ENCODE data around the gene TEAD2.
A peak's percentile ranks its signal among the peaks of the same experiment; 100 is the strongest.
"Not testable (repeated sequence)": the region's sequence is repeated elsewhere in the genome, so short reads cannot be mapped to it uniquely, and the experiment has no call there.

Gene TEAD2

GRCh38 chr19:49347191-49347590 lies 15.0 kb downstream of the TEAD2 start:
- no peak for DNase-seq

- no peak for DNase-seq
Measured at GRCh38 chr19:49344505-49345423, 17.5 kb downstream of the TEAD2 start.

GRCh38 chr19:49343123-49343522 lies 19.1 kb downstream of the TEAD2 start:
- no peak for DNase-seq

- DNase-seq: no peak
Measured at GRCh38 chr19:49342291-49342721, 19.9 kb downstream of the TEAD2 start.

GRCh38 chr19:49340865-49341718 lies 21.1 kb downstream of the TEAD2 start:
- no peak for DNase-seq

- peak; percentile 29 for DNase-seq
Measured at GRCh38 chr19:49340069-49340864, 21.9 kb downstream of the TEAD2 start.

GRCh38 chr19:49339301-49340068 lies 22.7 kb downstream of the TEAD2 start:
- no peak for DNase-seq

- no peak for DNase-seq
Measured at GRCh38 chr19:49338691-49339300, 23.4 kb downstream of the TEAD2 start.

GRCh38 chr19:49338023-49338677 lies 24.1 kb downstream of the TEAD2 start:
- DNase-seq: no peak

GRCh38 chr19:49337267-49338022 lies 24.8 kb downstream of the TEAD2 start:
- no peak for DNase-seq

- DNase-seq: no peak
Measured at GRCh38 chr19:49336482-49337266, 25.5 kb downstream of the TEAD2 start.

- peak; percentile 27 for DNase-seq
Measured at GRCh38 chr19:49335784-49336481, 26.3 kb downstream of the TEAD2 start.

GRCh38 chr19:49335071-49335783 lies 27.0 kb downstream of the TEAD2 start, which contains the start of gene CD37:
Gene CD37, plus strand, starts transcription at chr19:49335406. Its CDS starts 135 bp downstream, at chr19:49335541.
- peak; percentile 81 for DNase-seq

- peak; percentile 46 for DNase-seq
Measured at GRCh38 chr19:49333811-49334288, 28.4 kb downstream of the TEAD2 start.

GRCh38 chr19:49333418-49333805 lies 28.8 kb downstream of the TEAD2 start:
- peak; percentile 22 for DNase-seq

- not testable (repeated sequence) for DNase-seq
Measured at GRCh38 chr19:49332691-49333417, 29.4 kb downstream of the TEAD2 start.

GRCh38 chr19:49331616-49332055 lies 30.6 kb downstream of the TEAD2 start:
- DNase-seq: peak; percentile 88
